K562 (cell line): ENCODE data around the gene IZUMO4. TPM values are rescaled to one million over a fixed set of nuclear protein-coding genes. Genes with fewer than 3 reads are reported as not detected.

Source experiments
- CHD4 ChIP-seq: fragments of 200-600 bp; sonication (generic); IDR thresholded peaks from 3 replicates; pipeline ENCODE4 v1.6.1; 2012; ENCODE audit warnings: low read depth, mild to moderate bottlenecking, mixed read lengths, low read length, inconsistent platforms; ENCODE audit not compliant: insufficient read depth, insufficient replicate concordance, poor library complexity, severe bottlenecking
- EGR1 ChIP-seq: fragments of 450-650 bp; conservative IDR thresholded peaks from 2 replicates; pipeline ENCODE4 v1.6.1; 2017; ENCODE audit warnings: mild to moderate bottlenecking
- ELF4 ChIP-seq: fragments of 450-650 bp; formaldehyde crosslinking; IDR thresholded peaks from 2 replicates; pipeline ENCODE4 v1.4.0; 2022; ENCODE audit warnings: missing genetic modification characterization
- HDGF ChIP-seq: fragments of 450-650 bp; IDR thresholded peaks from 2 replicates; pipeline ENCODE4 v1.6.1; 2016
- HMG20B ChIP-seq: fragments of 250-450 bp; sonication (Bioruptor Pico); IDR thresholded peaks from 2 replicates; pipeline ENCODE4 v1.5.0; 2021; ENCODE audit warnings: mild to moderate bottlenecking
- KHSRP ChIP-seq: fragments of 450-650 bp; IDR thresholded peaks from 2 replicates; pipeline ENCODE4 v1.6.1; 2017
- LCOR ChIP-seq: sonication (generic); formaldehyde crosslinking; IDR thresholded peaks from 2 replicates; pipeline ENCODE4 v1.8.0; 2022; ENCODE audit warnings: mild to moderate bottlenecking, missing genetic modification reagents
- NFATC3 ChIP-seq: fragments of 450-650 bp; IDR thresholded peaks from 2 replicates; pipeline ENCODE4 v1.6.1; 2017; ENCODE audit warnings: mild to moderate bottlenecking
- PHF8 ChIP-seq: fragments of 200-600 bp; sonication (generic); IDR thresholded peaks from 2 replicates; pipeline ENCODE4 v1.6.1; 2012; ENCODE audit warnings: mixed run types, mild to moderate bottlenecking, inconsistent platforms, low read length, moderate library complexity, borderline replicate concordance
- POLR2AphosphoS5 ChIP-seq: IDR thresholded peaks from 2 replicates; pipeline ENCODE4 v1.6.1; 2011; ENCODE audit warnings: mild to moderate bottlenecking, low read depth, low read length, moderate library complexity; ENCODE audit not compliant: control insufficient read depth, insufficient read depth
- SOX6 ChIP-seq: fragments of 450-650 bp; IDR thresholded peaks from 2 replicates; pipeline ENCODE4 v1.6.1; 2014; ENCODE audit warnings: mild to moderate bottlenecking
- SRSF7 ChIP-seq: fragments of 200-400 bp; formaldehyde crosslinking; optimal IDR thresholded peaks from 2 replicates; pipeline ENCODE3; 2017; ENCODE audit warnings: mild to moderate bottlenecking, low read depth, low read length
- TFE3 ChIP-seq: fragments of 450-650 bp; formaldehyde crosslinking; IDR thresholded peaks from 2 replicates; pipeline ENCODE4 v1.4.0; 2020; ENCODE audit warnings: mild to moderate bottlenecking, mixed read lengths
- THRB ChIP-seq: fragments of 450-650 bp; formaldehyde crosslinking; conservative IDR thresholded peaks from 2 replicates; pipeline ENCODE4 v1.4.0; 2022; ENCODE audit warnings: mild to moderate bottlenecking, missing genetic modification characterization
- ZBTB5 ChIP-seq: fragments of 450-650 bp; IDR thresholded peaks from 2 replicates; pipeline ENCODE4 v1.6.1; 2017; ENCODE audit warnings: antibody characterized with exemption
- ZFPM2 ChIP-seq: fragments of 250-450 bp; sonication (Bioruptor Pico); IDR thresholded peaks from 2 replicates; pipeline ENCODE4 v1.5.1; 2022; ENCODE audit warnings: mild to moderate bottlenecking
- ZNF280A ChIP-seq: fragments of 450-650 bp; IDR thresholded peaks from 2 replicates; pipeline ENCODE4 v1.6.1; 2018; ENCODE audit warnings: mild to moderate bottlenecking, low read depth; ENCODE audit not compliant: partially characterized antibody
- ZNF551 ChIP-seq: fragments of 250-450 bp; sonication (Bioruptor Pico); IDR thresholded peaks from 2 replicates; pipeline ENCODE4 v1.5.0; 2021; ENCODE audit warnings: mild to moderate bottlenecking, moderate library complexity
- ZNF668 ChIP-seq: fragments of 250-450 bp; sonication (Bioruptor Pico); IDR thresholded peaks from 2 replicates; pipeline ENCODE4 v1.8.0; 2022; ENCODE audit warnings: mild to moderate bottlenecking, inconsistent platforms
- polyA plus RNA-seq, 8 experiments: library from polyadenylated mRNA; depleted of rRNA in 4 of 8; stranded (reverse) in 5 of 8; unstranded in 3 of 8; fragments of >200 nt; fragmentation: Nextera tagmentation in 2 of 8; fragmentation: Illumina TruSeq in 1 of 8; extraction: Ambion mirVana in 2 of 8; extraction: Trizol in 1 of 8; gene quantifications; 2 replicates each; pipeline versions ENCODE4 v1.2.1 to v1.2.3, GENCODE V29; 2011 to 2014; ENCODE audit warnings: inconsistent platforms in 1 of 8, missing spikeins in 1 of 8
- total RNA-seq, 7 experiments: library from RNA; depleted of rRNA in 6 of 7; stranded (reverse); fragments of >200 nt in 6 of 7; fragmentation: Illumina TruSeq in 2 of 7; extraction: Trizol in 2 of 7; gene quantifications; 2 replicates each; pipeline versions ENCODE4 v1.2.1 to v1.2.3, GENCODE V29; 2011 to 2021; ENCODE audit warnings: low replicate concordance in 1 of 7
- TF ChIP-seq, protein P1 (sequence below): fragments of 250-450 bp; sonication (Bioruptor Pico); IDR thresholded peaks from 2 replicates; pipeline ENCODE4 v1.5.0; 2021

IZUMO4 gene
- total and polyA plus RNA-seq, 9 of the 15 experiments (the other 6 are each of a cell fraction or from before 2014, with no cell fraction given), result 0.07 to 3.9 (median 1.2) TPM

DNA sequence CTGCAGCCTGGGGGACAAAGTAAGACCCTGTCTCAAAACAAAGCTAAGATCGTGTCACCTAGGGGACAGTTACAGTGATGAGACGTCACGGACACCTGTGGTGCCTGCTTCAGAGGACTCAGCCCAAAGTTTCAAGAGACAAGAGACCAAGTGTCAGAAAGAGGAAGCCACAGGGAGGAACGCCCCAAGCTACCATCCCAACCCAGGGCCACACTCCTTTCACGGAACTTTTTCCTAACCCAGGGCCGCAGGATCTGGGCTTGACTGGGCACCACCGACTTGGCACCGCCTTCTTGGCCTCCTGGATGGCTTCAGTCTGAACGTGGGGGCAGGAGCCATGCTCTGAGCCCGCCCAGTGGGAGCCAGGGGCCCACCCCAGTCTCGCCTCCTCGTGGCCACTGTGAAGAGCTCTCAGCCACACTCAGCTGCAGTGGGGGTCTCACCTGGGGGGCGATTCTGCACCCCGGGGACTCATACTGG lies 9.1 kb upstream of the IZUMO4 start (continued):
- TF ChIP-seq POLR2AphosphoS5, result no peak
- TF ChIP-seq SOX6, result no peak
- no peak for TF ChIP-seq NFATC3
- no peak for TF ChIP-seq HDGF
- TF ChIP-seq KHSRP, result no peak
- TF ChIP-seq, protein P1, sequence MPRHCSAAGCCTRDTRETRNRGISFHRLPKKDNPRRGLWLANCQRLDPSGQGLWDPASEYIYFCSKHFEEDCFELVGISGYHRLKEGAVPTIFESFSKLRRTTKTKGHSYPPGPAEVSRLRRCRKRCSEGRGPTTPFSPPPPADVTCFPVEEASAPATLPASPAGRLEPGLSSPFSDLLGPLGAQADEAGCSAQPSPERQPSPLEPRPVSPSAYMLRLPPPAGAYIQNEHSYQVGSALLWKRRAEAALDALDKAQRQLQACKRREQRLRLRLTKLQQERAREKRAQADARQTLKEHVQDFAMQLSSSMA, result no peak
- no peak for TF ChIP-seq ZNF668 (CRISPR knock-in tag)
- no peak for TF ChIP-seq ZNF551 (CRISPR knock-in tag)
- TF ChIP-seq CHD4, result no peak
- no peak for TF ChIP-seq THRB (CRISPR knock-in tag)
- no peak for TF ChIP-seq SRSF7
- no peak for TF ChIP-seq TFE3 (CRISPR knock-in tag)
- no peak for TF ChIP-seq ELF4 (CRISPR knock-in tag)
- no peak for TF ChIP-seq HMG20B (CRISPR knock-in tag)
- TF ChIP-seq PHF8, result no peak
- no peak for TF ChIP-seq ZNF280A
- TF ChIP-seq EGR1, result no peak
- TF ChIP-seq ZFPM2 (CRISPR knock-in tag), result no peak
- no peak for TF ChIP-seq LCOR (CRISPR knock-in tag)
- TF ChIP-seq ZBTB5, result no peak
